Prostate gland (tissue), 2 donors: Measurements from ENCODE around the gene TRIM24. TPM values are rescaled to one million over a fixed set of nuclear protein-coding genes. Genes with fewer than 3 reads are reported as not detected.
"Not testable (repeated sequence)": the region's sequence is repeated elsewhere in the genome, so short reads cannot be mapped to it uniquely, and the experiment has no call there.

ENCODE experiments used
- DNase-seq: peaks from one replicate; pipeline ENCODE4 v3.0.0-alpha.2; 2019; ENCODE audit warnings: low spot score
- H3K27ac ChIP-seq, 2 donors: fragments of 200-600 bp; sonication (generic); 2 replicates each; pipeline ENCODE4 v1.5.1; 2017 to 2019
- H3K27me3 ChIP-seq: fragments of 200-600 bp; sonication (generic); replicated peaks from 2 replicates; pipeline ENCODE4 v1.5.1; 2019; ENCODE audit not compliant: insufficient read depth
- H3K36me3 ChIP-seq, 2 donors: fragments of 200-600 bp; sonication (generic); 1 replicate in 1 of 2; 2 replicates in 1 of 2; pipeline versions ENCODE4 v1.5.1 to v1.8.1; 2017 to 2019
- H3K4me1 ChIP-seq: fragments of 200-600 bp; sonication (generic); replicated peaks from 2 replicates; pipeline ENCODE4 v1.5.1; 2019
- H3K4me3 ChIP-seq, 2 donors: fragments of 200-600 bp; sonication (generic); 2 replicates each; pipeline ENCODE4 v1.5.1; 2017 to 2019
- H3K9me3 ChIP-seq: fragments of 200-600 bp; sonication (generic); 2 replicates; pipeline ENCODE4 v1.5.1; 2017
- CTCF ChIP-seq, 4 experiments: fragments of 200-600 bp in 2 of 4; fragments of 450-650 bp in 2 of 4; sonication (generic) in 2 of 4; IDR thresholded peaks; 1 replicate in 3 of 4; 2 replicates in 1 of 4; pipeline ENCODE4 v1.5.1; 2016 to 2019; ENCODE audit warnings: antibody characterized with exemption in 4 of 4, mild to moderate bottlenecking in 2 of 4, moderate library complexity in 2 of 4
- POLR2A ChIP-seq: fragments of 450-650 bp; IDR thresholded peaks from one replicate; pipeline ENCODE4 v1.6.1; 2016; ENCODE audit warnings: antibody characterized with exemption, mild to moderate bottlenecking
- POLR2AphosphoS5 ChIP-seq: sonication (generic); formaldehyde crosslinking; IDR thresholded peaks from one replicate; pipeline ENCODE4 v1.6.1; 2017; ENCODE audit warnings: antibody characterized with exemption
- WGBS: methylation state at CpG from one replicate; pipeline ENCODE4 v1.1.5; 2018; 5-methylcytosine and 5-hydroxymethylcytosine counted together
- intact Hi-C: fragments of 100-400 bp; cut with DNase I; formaldehyde crosslinking; loops from one replicate; pipeline ENCODE4 v1.14.2; 2022
- total RNA-seq, 2 donors: library from RNA; depleted of rRNA; stranded (reverse); fragments of >200 nt; gene quantifications; one replicate each; pipeline ENCODE4 v1.1.0, GENCODE V29; 2016

Gene TRIM24
- total RNA-seq, 2 donors from 2014 or later: 38.9 to 42.6 TPM

GRCh38 chr7:138460649-138461607, 869 bp downstream of the TRIM24 start:
- TF ChIP-seq CTCF (IDR thresholded peaks at IDR 0.05): peak in 2 of 4 experiments; percentile 6 to 18
- TF ChIP-seq POLR2AphosphoS5: no peak
- no peak for TF ChIP-seq POLR2A
- WGBS: under 1% methylated on average over 80 of the region's 84 CpGs

GRCh38 chr7:138463291-138463618, 3.2 kb downstream of the TRIM24 start:
- H3K27me3 ChIP-seq, DNase-seq, H3K9me3 ChIP-seq, H3K4me1 ChIP-seq, H3K27ac ChIP-seq, intact Hi-C loops, H3K4me3 ChIP-seq, H3K36me3 ChIP-seq: not testable (repeated sequence)
- 92% methylated on average over 6 of the region's 6 CpGs for WGBS

More at GRCh38 chr7:138460649-138461607, 869 bp downstream of the TRIM24 start:
- no peaks in the 10 kb centered on the region for H3K4me1 ChIP-seq
- intact Hi-C loops: no loop called here
- peak overlapping the region; percentile 83 to 95 for H3K4me3 ChIP-seq
- no peaks in the 10 kb centered on the region for H3K27me3 ChIP-seq
- H3K36me3 ChIP-seq: no peaks in the 10 kb centered on the region
- peak; percentile 39 for DNase-seq
- H3K27ac ChIP-seq: peak overlapping the region; percentile 90 to 97
- H3K9me3 ChIP-seq: no peaks in the 10 kb centered on the region

- H3K4me3 ChIP-seq: no peak overlapping the region
- no peaks in the 10 kb centered on the region for H3K36me3 ChIP-seq
- H3K27ac ChIP-seq: no peak overlapping the region
- TF ChIP-seq CTCF (IDR thresholded peaks at IDR 0.05) (no peak), POLR2A (no peak), POLR2AphosphoS5 (no peak)
- no peak for DNase-seq
- no peaks in the 10 kb centered on the region for H3K9me3 ChIP-seq
- no peaks in the 10 kb centered on the region for H3K4me1 ChIP-seq
- no peaks in the 10 kb centered on the region for H3K27me3 ChIP-seq
- WGBS: 61% methylated on average over 3 of the region's 3 CpGs
- intact Hi-C loops: no loop called here
Measured at GRCh38 chr7:138465046-138465445, 5.0 kb downstream of the TRIM24 start.

GRCh38 chr7:138466069-138466756, 6.2 kb downstream of the TRIM24 start:
- DNase-seq, H3K27me3 ChIP-seq, H3K4me1 ChIP-seq, H3K36me3 ChIP-seq, H3K27ac ChIP-seq, intact Hi-C loops, H3K9me3 ChIP-seq, H3K4me3 ChIP-seq: not testable (repeated sequence)
- WGBS: 93% methylated on average over 11 of the region's 11 CpGs

- Histone ChIP-seq H3K9me3 (no peaks in the 10 kb centered on the region), H3K27me3 (no peaks in the 10 kb centered on the region), H3K4me3 (no peak overlapping the region), H3K36me3 (no peaks in the 10 kb centered on the region), H3K27ac (no peak overlapping the region), H3K4me1 (no peaks in the 10 kb centered on the region)
- peak; percentile 33 for DNase-seq
- intact Hi-C loops: no loop called here
- WGBS: 82% methylated on average over 5 of the region's 5 CpGs
- peak; percentile 55 for TF ChIP-seq POLR2AphosphoS5
- TF ChIP-seq CTCF (IDR thresholded peaks at IDR 0.05): no peak
- no peak for TF ChIP-seq POLR2A
Measured at GRCh38 chr7:138468244-138469123, 8.4 kb downstream of the TRIM24 start.
